Measurements from ENCODE around the gene GPD2.

DNA sequence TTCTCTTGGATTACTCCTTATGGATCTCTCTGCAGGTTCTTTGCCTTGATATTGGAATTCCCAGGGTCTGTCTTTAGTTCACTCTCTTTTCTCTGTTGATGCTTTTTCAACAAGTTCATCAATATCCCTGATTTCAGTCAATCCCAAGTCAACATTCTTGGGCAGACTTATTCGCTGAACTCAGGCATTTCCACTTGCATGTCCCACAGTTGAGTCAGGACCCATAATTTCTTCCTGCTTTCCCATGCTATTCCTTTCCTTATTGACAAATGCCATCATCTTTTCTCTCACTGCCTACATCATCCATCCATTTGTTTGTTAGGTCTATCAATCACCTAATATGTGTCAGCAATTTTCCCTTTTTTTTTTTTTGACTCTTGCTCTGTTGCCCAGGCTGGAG, 11.6 kb downstream of the GPD2 start:
- TF ChIP-seq, protein P1, sequence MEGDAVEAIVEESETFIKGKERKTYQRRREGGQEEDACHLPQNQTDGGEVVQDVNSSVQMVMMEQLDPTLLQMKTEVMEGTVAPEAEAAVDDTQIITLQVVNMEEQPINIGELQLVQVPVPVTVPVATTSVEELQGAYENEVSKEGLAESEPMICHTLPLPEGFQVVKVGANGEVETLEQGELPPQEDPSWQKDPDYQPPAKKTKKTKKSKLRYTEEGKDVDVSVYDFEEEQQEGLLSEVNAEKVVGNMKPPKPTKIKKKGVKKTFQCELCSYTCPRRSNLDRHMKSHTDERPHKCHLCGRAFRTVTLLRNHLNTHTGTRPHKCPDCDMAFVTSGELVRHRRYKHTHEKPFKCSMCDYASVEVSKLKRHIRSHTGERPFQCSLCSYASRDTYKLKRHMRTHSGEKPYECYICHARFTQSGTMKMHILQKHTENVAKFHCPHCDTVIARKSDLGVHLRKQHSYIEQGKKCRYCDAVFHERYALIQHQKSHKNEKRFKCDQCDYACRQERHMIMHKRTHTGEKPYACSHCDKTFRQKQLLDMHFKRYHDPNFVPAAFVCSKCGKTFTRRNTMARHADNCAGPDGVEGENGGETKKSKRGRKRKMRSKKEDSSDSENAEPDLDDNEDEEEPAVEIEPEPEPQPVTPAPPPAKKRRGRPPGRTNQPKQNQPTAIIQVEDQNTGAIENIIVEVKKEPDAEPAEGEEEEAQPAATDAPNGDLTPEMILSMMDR (IDR thresholded peaks at IDR 0.05), result no peak
- TF ChIP-seq EP300 (IDR thresholded peaks at IDR 0.05), result no peak
